Osteoblast (primary cell): ENCODE data around the gene ZBTB18. TPM values are rescaled to one million over a fixed set of nuclear protein-coding genes. Genes with fewer than 3 reads are reported as not detected.

Source experiments
- DNase-seq: peaks from one replicate; pipeline ENCODE4 v3.0.0; 2011; ENCODE audit warnings: low spot score, mixed read lengths; ENCODE audit not compliant: insufficient read length; ENCODE audit errors: missing footprints
- H2AFZ ChIP-seq: 2 replicates; pipeline ENCODE4 v1.6.0; 2011; ENCODE audit warnings: mild to moderate bottlenecking, low read length
- H3K27ac ChIP-seq: 2 replicates; pipeline ENCODE4 v1.5.1; 2011; ENCODE audit warnings: mild to moderate bottlenecking, low read depth, low read length, moderate library complexity
- H3K27me3 ChIP-seq: 2 replicates; pipeline ENCODE4 v1.6.0; 2012; ENCODE audit warnings: mild to moderate bottlenecking, control low read depth, inconsistent platforms, low read length, moderate library complexity; ENCODE audit not compliant: insufficient read depth
- H3K36me3 ChIP-seq: 2 replicates; pipeline ENCODE4 v1.5.1; 2011; ENCODE audit warnings: mild to moderate bottlenecking, low read length, control low read depth, moderate library complexity; ENCODE audit not compliant: insufficient read depth
- H3K4me1 ChIP-seq: 2 replicates; pipeline ENCODE4 v1.5.1; 2011; ENCODE audit warnings: mild to moderate bottlenecking, low read length, control low read depth, moderate library complexity; ENCODE audit not compliant: insufficient read depth
- H3K4me2 ChIP-seq: 2 replicates; pipeline ENCODE4 v1.6.0; 2011; ENCODE audit warnings: mild to moderate bottlenecking, low read length; ENCODE audit not compliant: insufficient read depth
- H3K4me3 ChIP-seq: fragments of 200-600 bp; sonication (generic); 3 replicates; pipeline ENCODE4 v1.5.1; 2012; ENCODE audit warnings: mild to moderate bottlenecking, low read length, inconsistent platforms; ENCODE audit not compliant: insufficient read depth
- H3K79me2 ChIP-seq: 2 replicates; pipeline ENCODE4 v1.6.0; 2012; ENCODE audit warnings: mild to moderate bottlenecking, low read length, control low read depth, inconsistent platforms; ENCODE audit not compliant: insufficient read depth
- H3K9me3 ChIP-seq: 2 replicates; pipeline ENCODE4 v1.5.1; 2011; ENCODE audit warnings: low read depth, low read length, control low read depth
- H4K20me1 ChIP-seq: 2 replicates; pipeline ENCODE4 v1.6.0; 2012; ENCODE audit warnings: mild to moderate bottlenecking, low read length, control low read depth; ENCODE audit not compliant: insufficient read depth
- total RNA-seq: library from RNA; depleted of rRNA; stranded (reverse); fragments of >200 nt; gene quantifications from 2 replicates; pipeline ENCODE4 v1.2.3, GENCODE V29; 2012
- TF ChIP-seq, protein P1 (sequence below): IDR thresholded peaks from 2 replicates; pipeline ENCODE4 v1.5.1; 2011; ENCODE audit warnings: mild to moderate bottlenecking, low read depth, low read length, moderate library complexity; ENCODE audit errors: extremely low read depth

The ZBTB18 gene
- total RNA-seq, 1 donor: 10.5 TPM

- Histone ChIP-seq H3K36me3 (no peaks in the 10 kb centered on the region), H4K20me1 (no peaks in the 10 kb centered on the region), H2AFZ (no peak overlapping the region), H3K4me3 (no peak overlapping the region), H3K4me2 (peak overlapping the region; percentile 64), H3K27me3 (no peaks in the 10 kb centered on the region), H3K79me2 (no peaks in the 10 kb centered on the region), H3K27ac (no peak overlapping the region), H3K4me1 (peaks cover 15% of the 10 kb centered on the region), H3K9me3 (no peaks in the 10 kb centered on the region)
- no peak for DNase-seq
- TF ChIP-seq, protein P1, sequence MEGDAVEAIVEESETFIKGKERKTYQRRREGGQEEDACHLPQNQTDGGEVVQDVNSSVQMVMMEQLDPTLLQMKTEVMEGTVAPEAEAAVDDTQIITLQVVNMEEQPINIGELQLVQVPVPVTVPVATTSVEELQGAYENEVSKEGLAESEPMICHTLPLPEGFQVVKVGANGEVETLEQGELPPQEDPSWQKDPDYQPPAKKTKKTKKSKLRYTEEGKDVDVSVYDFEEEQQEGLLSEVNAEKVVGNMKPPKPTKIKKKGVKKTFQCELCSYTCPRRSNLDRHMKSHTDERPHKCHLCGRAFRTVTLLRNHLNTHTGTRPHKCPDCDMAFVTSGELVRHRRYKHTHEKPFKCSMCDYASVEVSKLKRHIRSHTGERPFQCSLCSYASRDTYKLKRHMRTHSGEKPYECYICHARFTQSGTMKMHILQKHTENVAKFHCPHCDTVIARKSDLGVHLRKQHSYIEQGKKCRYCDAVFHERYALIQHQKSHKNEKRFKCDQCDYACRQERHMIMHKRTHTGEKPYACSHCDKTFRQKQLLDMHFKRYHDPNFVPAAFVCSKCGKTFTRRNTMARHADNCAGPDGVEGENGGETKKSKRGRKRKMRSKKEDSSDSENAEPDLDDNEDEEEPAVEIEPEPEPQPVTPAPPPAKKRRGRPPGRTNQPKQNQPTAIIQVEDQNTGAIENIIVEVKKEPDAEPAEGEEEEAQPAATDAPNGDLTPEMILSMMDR: no peak
Observed at GRCh38 chr1:244065063-244065793, 14.1 kb downstream of the ZBTB18 start.

DNA sequence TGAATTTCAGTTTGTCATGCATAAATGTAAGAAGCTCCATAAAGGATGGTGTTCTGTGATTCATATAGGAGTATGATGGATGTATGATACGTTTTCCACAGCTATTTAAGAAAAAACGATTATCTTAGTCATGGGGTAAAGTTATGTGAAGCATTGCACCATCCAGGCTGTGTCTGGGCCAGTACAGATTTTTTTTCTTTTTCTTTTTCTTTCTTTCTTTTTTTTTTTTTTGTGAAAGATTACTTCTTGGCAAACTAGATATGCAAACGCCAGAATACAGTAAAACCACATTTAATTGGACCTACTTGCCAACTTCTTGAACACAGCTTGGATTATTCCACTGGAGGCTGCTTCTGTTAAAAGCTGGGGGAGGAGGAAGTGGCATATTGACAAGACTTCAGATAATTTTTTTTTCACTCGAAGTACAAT is 14.9 kb downstream of the ZBTB18 start:
- Histone ChIP-seq H4K20me1 (no peaks in the 10 kb centered on the region), H3K27me3 (no peaks in the 10 kb centered on the region), H3K9me3 (no peaks in the 10 kb centered on the region), H2AFZ (no peak overlapping the region), H3K36me3 (no peaks in the 10 kb centered on the region), H3K27ac (no peak overlapping the region), H3K4me1 (peaks cover 15% of the 10 kb centered on the region), H3K4me2 (peak overlapping the region; percentile 64), H3K79me2 (no peaks in the 10 kb centered on the region), H3K4me3 (no peak overlapping the region)
- no peak for DNase-seq
- TF ChIP-seq, protein P1: no peak

GRCh38 chr1:244066954-244067716 is 16.1 kb downstream of the ZBTB18 start:
- Histone ChIP-seq H3K36me3 (no peaks in the 10 kb centered on the region), H3K27ac (no peak overlapping the region), H2AFZ (no peak overlapping the region), H3K4me1 (peaks cover 15% of the 10 kb centered on the region), H3K27me3 (no peaks in the 10 kb centered on the region), H3K9me3 (no peaks in the 10 kb centered on the region), H3K4me3 (no peak overlapping the region), H3K4me2 (no peak overlapping the region), H4K20me1 (no peaks in the 10 kb centered on the region), H3K79me2 (no peaks in the 10 kb centered on the region)
- TF ChIP-seq, protein P1: no peak
- no peak for DNase-seq

GRCh38 chr1:244067893-244068292 is 16.8 kb downstream of the ZBTB18 start:
- Histone ChIP-seq H3K4me1 (peaks cover 15% of the 10 kb centered on the region), H3K27ac (no peak overlapping the region), H3K36me3 (no peaks in the 10 kb centered on the region), H3K27me3 (no peaks in the 10 kb centered on the region), H2AFZ (no peak overlapping the region), H3K79me2 (no peaks in the 10 kb centered on the region), H4K20me1 (no peaks in the 10 kb centered on the region), H3K9me3 (no peaks in the 10 kb centered on the region), H3K4me3 (no peak overlapping the region), H3K4me2 (no peak overlapping the region)
- TF ChIP-seq, protein P1: no peak
- no peak for DNase-seq
